GM19395 (cell line): ENCODE data around the gene NARF.

Source experiments
- ATAC-seq: cut with Tn5 transposase; IDR thresholded peaks from one replicate; pipeline ENCODE4 v1.9.1; 2021; ENCODE audit warnings: mild to moderate bottlenecking, moderate library complexity; ENCODE audit not compliant: unreplicated experiment

Gene NARF

GRCh38 chr17:82470065-82470464 is 11.5 kb downstream of the NARF start:
- no peak for ATAC-seq

- no peak for ATAC-seq
These were observed 15.9 kb downstream of the NARF start for GRCh38 chr17:82474223-82475010.

- no peak for ATAC-seq
These were observed 16.9 kb downstream of the NARF start for GRCh38 chr17:82475458-82475857.

- no peak for ATAC-seq
These were observed 19.4 kb downstream of the NARF start for GRCh38 chr17:82477934-82478333.

GRCh38 chr17:82479602-82480001 is 21.1 kb downstream of the NARF start:
- no peak for ATAC-seq

- no peak for ATAC-seq
These were observed 21.8 kb downstream of the NARF start for GRCh38 chr17:82480318-82480717.

- ATAC-seq: no peak
These were observed 24.7 kb downstream of the NARF start for GRCh38 chr17:82483204-82483660.

- ATAC-seq: no peak
These were observed 25.3 kb downstream of the NARF start for GRCh38 chr17:82483836-82484235.

- no peak for ATAC-seq
These were observed 27.9 kb downstream of the NARF start for GRCh38 chr17:82486231-82487094.

GRCh38 chr17:82487910-82488309 is 29.4 kb downstream of the NARF start:
- no peak for ATAC-seq

- ATAC-seq: no peak
These were observed 30.6 kb downstream of the NARF start for GRCh38 chr17:82489117-82489516.

GRCh38 chr17:82489851-82490511 is 31.4 kb downstream of the NARF start:
- no peak for ATAC-seq

GRCh38 chr17:82490512-82491195 is 32.1 kb downstream of the NARF start:
- no peak for ATAC-seq

- no peak for ATAC-seq
These were observed 32.6 kb downstream of the NARF start for GRCh38 chr17:82491196-82491530.

GRCh38 chr17:82491533-82491932 is 33.0 kb downstream of the NARF start:
- no peak for ATAC-seq

GRCh38 chr17:82492643-82493225 is 34.2 kb downstream of the NARF start:
- no peak for ATAC-seq

GRCh38 chr17:82493226-82493781 is 34.8 kb downstream of the NARF start:
- ATAC-seq: no peak

- peak; percentile 63 for ATAC-seq
These were observed 35.9 kb downstream of the NARF start for GRCh38 chr17:82494236-82495055.

- no peak for ATAC-seq
These were observed 37.4 kb downstream of the NARF start for GRCh38 chr17:82495844-82496528.
